Trophoblast cell (in vitro differentiated cells and primary cell): ENCODE results near the gene MAS1.

Experiments used
- DNase-seq, 2 donors: peaks; one replicate each; pipeline ENCODE4 v3.0.0-alpha.2; 2016
- H2AFZ ChIP-seq: 2 replicates; pipeline ENCODE4 v1.6.1; 2013; ENCODE audit warnings: low read length, moderate library complexity, mild to moderate bottlenecking; ENCODE audit not compliant: insufficient read depth, poor library complexity
- H2AK5ac ChIP-seq: 2 replicates; pipeline ENCODE4 v1.6.1; 2013; ENCODE audit warnings: mild to moderate bottlenecking, low read length
- H2BK120ac ChIP-seq: 2 replicates; pipeline ENCODE4 v1.6.1; 2013; ENCODE audit warnings: low read length, mild to moderate bottlenecking, moderate library complexity; ENCODE audit not compliant: insufficient read depth, poor library complexity
- H2BK12ac ChIP-seq: 2 replicates; pipeline ENCODE4 v1.6.1; 2013; ENCODE audit warnings: mild to moderate bottlenecking, low read length, moderate library complexity
- H2BK5ac ChIP-seq: 2 replicates; pipeline ENCODE4 v1.6.1; 2013; ENCODE audit warnings: low read length, low read depth, moderate library complexity, mild to moderate bottlenecking; ENCODE audit not compliant: poor library complexity
- H3K14ac ChIP-seq: 2 replicates; pipeline ENCODE4 v1.6.1; 2013; ENCODE audit warnings: mild to moderate bottlenecking, low read length
- H3K18ac ChIP-seq: 2 replicates; pipeline ENCODE4 v1.6.1; 2013; ENCODE audit warnings: mild to moderate bottlenecking, low read length
- H3K23ac ChIP-seq: 2 replicates; pipeline ENCODE4 v1.6.1; 2013; ENCODE audit warnings: low read length
- H3K27ac ChIP-seq: 2 replicates; pipeline ENCODE4 v1.5.1; 2013; ENCODE audit warnings: low read depth, mild to moderate bottlenecking, inconsistent platforms, low read length, moderate library complexity
- H3K27me3 ChIP-seq: 2 replicates; pipeline ENCODE4 v1.6.1; 2013; ENCODE audit warnings: inconsistent platforms, mild to moderate bottlenecking, low read length, moderate library complexity; ENCODE audit not compliant: insufficient read depth
- H3K36me3 ChIP-seq, 2 experiments: 1 replicate in 1 of 2; 2 replicates in 1 of 2; pipeline ENCODE4 v1.6.1; 2013; ENCODE audit warnings: low read length in 2 of 2, mild to moderate bottlenecking in 2 of 2, moderate library complexity in 1 of 2; ENCODE audit not compliant: insufficient read depth in 2 of 2, control insufficient read depth in 1 of 2
- H3K4ac ChIP-seq: 2 replicates; pipeline ENCODE4 v1.6.1; 2013; ENCODE audit warnings: low read depth, mild to moderate bottlenecking, low read length, moderate library complexity
- H3K4me1 ChIP-seq, 2 experiments: 1 replicate in 1 of 2; 2 replicates in 1 of 2; pipeline ENCODE4 v1.6.1; 2013; ENCODE audit warnings: low read length in 2 of 2, mild to moderate bottlenecking in 2 of 2, moderate library complexity in 1 of 2; ENCODE audit not compliant: insufficient read depth in 2 of 2, control insufficient read depth in 1 of 2
- H3K4me2 ChIP-seq: 2 replicates; pipeline ENCODE4 v1.6.1; 2013; ENCODE audit warnings: inconsistent platforms, mild to moderate bottlenecking, low read length, moderate library complexity
- H3K4me3 ChIP-seq: 2 replicates; pipeline ENCODE4 v1.5.1; 2013; ENCODE audit warnings: mild to moderate bottlenecking, low read depth, low read length, inconsistent platforms
- H3K79me1 ChIP-seq: one replicate; pipeline ENCODE4 v1.6.1; 2013; ENCODE audit warnings: low read length
- H3K79me2 ChIP-seq: 2 replicates; pipeline ENCODE4 v1.6.1; 2013; ENCODE audit warnings: low read length, mild to moderate bottlenecking; ENCODE audit not compliant: control insufficient read depth, insufficient read depth, poor library complexity
- H3K9ac ChIP-seq: 2 replicates; pipeline ENCODE4 v1.6.1; 2013; ENCODE audit warnings: mild to moderate bottlenecking, low read length
- H3K9me3 ChIP-seq: 2 replicates; pipeline ENCODE4 v1.6.1; 2013; ENCODE audit warnings: low read depth, mild to moderate bottlenecking, control low read depth, inconsistent platforms, low read length; ENCODE audit not compliant: insufficient read depth
- H4K12ac ChIP-seq: 2 replicates; pipeline ENCODE4 v1.6.1; 2013; ENCODE audit warnings: low read depth, mild to moderate bottlenecking, low read length, moderate library complexity
- H4K8ac ChIP-seq: 2 replicates; pipeline ENCODE4 v1.6.1; 2013; ENCODE audit warnings: low read depth, mild to moderate bottlenecking, low read length, moderate library complexity
- H4K91ac ChIP-seq: one replicate; pipeline ENCODE4 v1.6.1; 2013; ENCODE audit warnings: low read depth, mild to moderate bottlenecking, low read length, moderate library complexity
- WGBS: extraction: QIAGEN DNeasy Blood & Tissue Kit; methylation state at CpG from one replicate; pipeline ENCODE4 v1.1.7; 2013; ENCODE audit warnings: missing lambda C conversion rate; ENCODE audit not compliant: insufficient read length, insufficient coverage; ENCODE audit errors: extremely low coverage; 5-methylcytosine and 5-hydroxymethylcytosine counted together

MAS1 gene

DNA sequence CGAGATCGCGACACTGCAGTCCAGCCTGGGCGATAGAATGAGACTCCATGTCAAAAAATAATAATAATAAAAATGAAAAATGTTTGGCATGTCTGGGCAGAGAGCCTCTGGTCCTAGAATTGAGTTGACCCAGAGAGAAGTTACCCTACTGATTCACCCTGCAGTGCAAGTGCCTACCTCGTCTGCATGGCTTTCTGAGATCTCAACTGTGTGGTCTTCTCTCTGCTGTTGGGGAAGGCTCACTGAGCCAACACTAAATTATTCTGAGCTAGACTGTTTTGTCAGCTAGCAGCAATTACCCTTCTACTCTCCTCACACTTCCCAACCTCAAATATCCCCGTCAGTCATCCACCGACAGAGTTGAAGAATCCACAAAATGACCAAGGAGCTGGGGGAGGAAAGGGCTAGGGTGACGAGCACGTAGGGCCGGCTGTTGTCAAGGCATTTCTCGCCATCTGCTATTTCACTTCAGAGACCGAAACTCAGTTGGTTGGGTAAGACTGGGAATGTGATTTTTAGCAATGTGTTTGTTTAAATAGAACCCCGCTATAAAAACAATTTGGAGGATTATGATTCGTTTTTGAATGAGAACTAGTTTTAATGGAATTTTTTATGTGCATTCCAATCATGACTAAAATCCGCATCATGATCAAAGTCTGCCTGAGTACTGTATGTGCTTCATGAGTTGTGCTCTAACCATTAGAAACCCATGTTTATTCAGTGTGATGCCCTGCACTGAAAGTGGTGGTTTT, 9.4 kb downstream of the MAS1 start:
- Histone ChIP-seq H4K8ac (no peak overlapping the region), H3K36me3 (no peaks in the 10 kb centered on the region), H3K9ac (no peak overlapping the region), H4K12ac (no peak overlapping the region), H2AK5ac (no peak overlapping the region), H3K4me1 (no peaks in the 10 kb centered on the region), H3K4me3 (no peak overlapping the region), H3K4me2 (no peak overlapping the region), H3K79me2 (no peaks in the 10 kb centered on the region), H3K18ac (no peak overlapping the region), H3K27ac (no peak overlapping the region), H2BK12ac (no peak overlapping the region), H2BK5ac (no peak overlapping the region), H4K91ac (no peak overlapping the region), H3K4ac (no peak overlapping the region), H3K23ac (no peak overlapping the region), H2AFZ (no peak overlapping the region), H3K27me3 (no peaks in the 10 kb centered on the region), H3K14ac (no peak overlapping the region), H3K9me3 (no peaks in the 10 kb centered on the region), H3K79me1 (no peaks in the 10 kb centered on the region), H2BK120ac (no peak overlapping the region)
- no peak for DNase-seq
- WGBS: no CpG with 5 or more reads among the region's 15 CpGs

DNA sequence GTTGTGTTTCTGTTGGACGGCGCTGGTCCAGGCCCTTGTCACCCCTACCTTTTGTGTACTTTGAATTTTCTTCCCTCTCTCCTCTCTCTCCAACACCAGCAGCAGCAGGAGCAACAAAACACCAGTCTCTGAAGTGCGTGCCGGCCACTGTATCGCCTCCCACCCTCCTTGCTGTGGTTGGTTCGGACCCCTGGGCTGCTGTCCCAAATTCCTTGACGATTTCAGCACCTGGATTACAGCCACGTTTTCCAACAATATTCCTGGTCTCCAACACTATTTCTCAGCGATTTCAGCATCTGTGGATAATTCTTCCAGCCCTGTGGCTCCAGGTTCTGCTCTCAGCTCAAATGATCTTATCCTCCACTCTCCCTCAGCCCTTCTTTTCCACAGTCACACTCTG, 11.8 kb downstream of the MAS1 start:
- Histone ChIP-seq H2AFZ (no peak overlapping the region), H4K8ac (no peak overlapping the region), H2AK5ac (no peak overlapping the region), H3K4me1 (no peaks in the 10 kb centered on the region), H4K91ac (no peak overlapping the region), H3K9ac (no peak overlapping the region), H3K4ac (no peak overlapping the region), H3K79me2 (no peaks in the 10 kb centered on the region), H3K27ac (no peak overlapping the region), H2BK12ac (no peak overlapping the region), H3K18ac (no peak overlapping the region), H3K27me3 (no peaks in the 10 kb centered on the region), H3K23ac (no peak overlapping the region), H3K9me3 (no peaks in the 10 kb centered on the region), H2BK120ac (no peak overlapping the region), H3K36me3 (no peaks in the 10 kb centered on the region), H3K4me3 (no peak overlapping the region), H4K12ac (no peak overlapping the region), H3K14ac (no peak overlapping the region), H3K4me2 (no peak overlapping the region), H2BK5ac (no peak overlapping the region), H3K79me1 (no peaks in the 10 kb centered on the region)
- WGBS: no CpG with 5 or more reads among the region's 9 CpGs
- no peak for DNase-seq

- H3K23ac ChIP-seq: no peak overlapping the region
- H4K12ac ChIP-seq: no peak overlapping the region
- no peak overlapping the region for H3K27ac ChIP-seq
- H2AK5ac ChIP-seq: no peak overlapping the region
- no CpG with 5 or more reads among the region's 9 CpGs for WGBS
- H3K27me3 ChIP-seq: no peaks in the 10 kb centered on the region
- no peaks in the 10 kb centered on the region for H3K36me3 ChIP-seq
- no peaks in the 10 kb centered on the region for H3K4me1 ChIP-seq
- no peak overlapping the region for H4K91ac ChIP-seq
- no peak overlapping the region for H3K4me3 ChIP-seq
- no peaks in the 10 kb centered on the region for H3K79me2 ChIP-seq
- H3K9me3 ChIP-seq: no peaks in the 10 kb centered on the region
- H3K18ac ChIP-seq: no peak overlapping the region
- no peaks in the 10 kb centered on the region for H3K79me1 ChIP-seq
- H2BK5ac ChIP-seq: no peak overlapping the region
- no peak overlapping the region for H3K4me2 ChIP-seq
- H2BK120ac ChIP-seq: no peak overlapping the region
- H3K9ac ChIP-seq: no peak overlapping the region
- H2AFZ ChIP-seq: no peak overlapping the region
- no peak overlapping the region for H3K14ac ChIP-seq
- no peak overlapping the region for H2BK12ac ChIP-seq
- DNase-seq: no peak
- H4K8ac ChIP-seq: no peak overlapping the region
- H3K4ac ChIP-seq: no peak overlapping the region
Observed at GRCh38 chr6:159904497-159904911, 13.7 kb downstream of the MAS1 start.

GRCh38 chr6:159906400-159906799, 15.6 kb downstream of the MAS1 start:
- Histone ChIP-seq H3K4me2 (no peak overlapping the region), H3K79me2 (no peaks in the 10 kb centered on the region), H3K79me1 (no peaks in the 10 kb centered on the region), H3K4me3 (no peak overlapping the region), H3K23ac (no peak overlapping the region), H4K91ac (no peak overlapping the region), H4K8ac (no peak overlapping the region), H2BK120ac (no peak overlapping the region), H3K4me1 (no peaks in the 10 kb centered on the region), H2AK5ac (no peak overlapping the region), H3K4ac (no peak overlapping the region), H3K36me3 (no peaks in the 10 kb centered on the region), H2BK12ac (no peak overlapping the region), H4K12ac (no peak overlapping the region), H3K18ac (no peak overlapping the region), H3K14ac (no peak overlapping the region), H3K9me3 (no peaks in the 10 kb centered on the region), H2BK5ac (no peak overlapping the region), H2AFZ (no peak overlapping the region), H3K27me3 (no peaks in the 10 kb centered on the region), H3K27ac (no peak overlapping the region), H3K9ac (no peak overlapping the region)
- DNase-seq: no peak
- WGBS: no CpG with 5 or more reads among the region's 3 CpGs
